ENCODE results near the gene STT3A. TPM values are rescaled to one million over a fixed set of nuclear protein-coding genes. Genes with fewer than 3 reads are reported as not detected.

The STT3A gene
- polyA plus RNA-seq, 1 donor from 2014 or later = 54.3 TPM

- H4K20me1 ChIP-seq (ENCODE audit: insufficient read depth) = no peaks in the 10 kb centered on the region
- H3F3A ChIP-seq (ENCODE audit: insufficient read depth, low read length, poor library complexity, severe bottlenecking) = no peaks in the 10 kb centered on the region
- H3K79me2 ChIP-seq (replicated peaks; ENCODE audit: insufficient read depth, low read length) = no peaks in the 10 kb centered on the region
- no peaks in the 10 kb centered on the region for H3K27me3 ChIP-seq (ENCODE audit: insufficient read depth, low read depth, low read length)
- no peak overlapping the region for H2AFZ ChIP-seq (ENCODE audit: low read depth, low read length)
- no peaks in the 10 kb centered on the region for H3K9me3 ChIP-seq (ENCODE audit: low read length)
- no peaks in the 10 kb centered on the region for H3K36me3 ChIP-seq (ENCODE audit: insufficient read depth, low read length)
- no peak overlapping the region for H3K4me2 ChIP-seq (ENCODE audit: low read length)
- no peak for TF ChIP-seq SMC3 (conservative IDR thresholded peaks at IDR 0.05; ENCODE audit: poor library complexity)
- no peak for TF ChIP-seq REST (IDR thresholded peaks at IDR 0.05; ENCODE audit: borderline replicate concordance)
- TF ChIP-seq EP300 (conservative IDR thresholded peaks at IDR 0.05; ENCODE audit: poor library complexity, severe bottlenecking) = no peak
- TF ChIP-seq MXI1 (conservative IDR thresholded peaks at IDR 0.05; ENCODE audit: poor library complexity, severe bottlenecking) = no peak
- TF ChIP-seq CTCF (IDR thresholded peaks at IDR 0.05; ENCODE audit: poor library complexity, severe bottlenecking) = no peak
- no peak for TF ChIP-seq TAF1 (IDR thresholded peaks at IDR 0.05; ENCODE audit: low read depth)
- no peak for TF ChIP-seq POLR2AphosphoS5 (IDR thresholded peaks at IDR 0.05)
- TF ChIP-seq EZH2 (IDR thresholded peaks at IDR 0.05; ENCODE audit: borderline replicate concordance, insufficient read depth, low read length, poor library complexity, severe bottlenecking) = no peak
- no peak for TF ChIP-seq RAD21 (conservative IDR thresholded peaks at IDR 0.05)
- H3K27ac ChIP-seq (ENCODE audit: low read length) = no peak overlapping the region
- no peaks in the 10 kb centered on the region for H3K9me2 ChIP-seq (ENCODE audit: insufficient read depth, low read length)
- H3K4me3 ChIP-seq (ENCODE audit: low read length) = no peak overlapping the region
- H3K9ac ChIP-seq (ENCODE audit: low read length) = no peak overlapping the region
Observed at GRCh38 chr11:125562430-125562829, 30.2 kb upstream of the STT3A start.

GRCh38 chr11:125564357-125564756, 28.3 kb upstream of the STT3A start:
- H4K20me1 ChIP-seq (ENCODE audit: insufficient read depth) = no peaks in the 10 kb centered on the region
- no peaks in the 10 kb centered on the region for H3K9me3 ChIP-seq (ENCODE audit: low read length)
- H3F3A ChIP-seq (ENCODE audit: insufficient read depth, low read length, poor library complexity, severe bottlenecking) = no peaks in the 10 kb centered on the region
- TF ChIP-seq EZH2 (IDR thresholded peaks at IDR 0.05; ENCODE audit: borderline replicate concordance, insufficient read depth, low read length, poor library complexity, severe bottlenecking) (no peak), MXI1 (conservative IDR thresholded peaks at IDR 0.05; ENCODE audit: poor library complexity, severe bottlenecking) (no peak), TAF1 (IDR thresholded peaks at IDR 0.05; ENCODE audit: low read depth) (no peak), RAD21 (conservative IDR thresholded peaks at IDR 0.05) (no peak), EP300 (conservative IDR thresholded peaks at IDR 0.05; ENCODE audit: poor library complexity, severe bottlenecking) (no peak), SMC3 (conservative IDR thresholded peaks at IDR 0.05; ENCODE audit: poor library complexity) (no peak), REST (IDR thresholded peaks at IDR 0.05; ENCODE audit: borderline replicate concordance) (no peak)
- no peak overlapping the region for H3K4me2 ChIP-seq (ENCODE audit: low read length)
- no peak overlapping the region for H3K27ac ChIP-seq (ENCODE audit: low read length)
- H3K4me3 ChIP-seq (ENCODE audit: low read length) = no peak overlapping the region
- no peaks in the 10 kb centered on the region for H3K36me3 ChIP-seq (ENCODE audit: insufficient read depth, low read length)
- no peak overlapping the region for H2AFZ ChIP-seq (ENCODE audit: low read depth, low read length)
- H3K9me2 ChIP-seq (ENCODE audit: insufficient read depth, low read length) = no peaks in the 10 kb centered on the region
- no peak overlapping the region for H3K9ac ChIP-seq (ENCODE audit: low read length)
- no peaks in the 10 kb centered on the region for H3K79me2 ChIP-seq (replicated peaks; ENCODE audit: insufficient read depth, low read length)
- no peaks in the 10 kb centered on the region for H3K27me3 ChIP-seq (ENCODE audit: insufficient read depth, low read depth, low read length)
